GM19397 (cell line): ENCODE results near the gene OR2L13.
"Not testable (repeated sequence)": the region's sequence is repeated elsewhere in the genome, so short reads cannot be mapped to it uniquely, and the experiment has no call there.

Source experiments
- ATAC-seq: cut with Tn5 transposase; IDR thresholded peaks from one replicate; pipeline ENCODE4 v1.9.1; 2021; ENCODE audit warnings: mild to moderate bottlenecking, moderate library complexity; ENCODE audit not compliant: unreplicated experiment

Gene OR2L13

GRCh38 chr1:248094884-248095283 lies at the start of gene OR2L13:
OR2L13 (plus strand) TSS chr1:248095184; CDS start chr1:248099376, 4,192 bp downstream.
- no peak for ATAC-seq

GRCh38 chr1:248045209-248045608 lies 49.8 kb upstream of the OR2L13 start:
- no peak for ATAC-seq

- ATAC-seq: no peak
Measured at GRCh38 chr1:248046536-248046935, 48.4 kb upstream of the OR2L13 start, which contains the start of gene OR2L3. OR2L3 (plus strand) TSS chr1:248046836; CDS start chr1:248060682, 13,846 bp downstream.

- no peak for ATAC-seq
Measured at GRCh38 chr1:248047008-248047407, 48.0 kb upstream of the OR2L13 start.

GRCh38 chr1:248054671-248055070 lies 40.3 kb upstream of the OR2L13 start:
- ATAC-seq: no peak

GRCh38 chr1:248055261-248055660 lies 39.7 kb upstream of the OR2L13 start:
- no peak for ATAC-seq

- ATAC-seq: no peak
Measured at GRCh38 chr1:248065071-248065470, 29.9 kb upstream of the OR2L13 start.

GRCh38 chr1:248065604-248066003 lies 29.4 kb upstream of the OR2L13 start:
- no peak for ATAC-seq

GRCh38 chr1:248083864-248084263 lies 11.1 kb upstream of the OR2L13 start:
- ATAC-seq: not testable (repeated sequence)

GRCh38 chr1:248098529-248098928 lies 3.5 kb downstream of the OR2L13 start:
- ATAC-seq: no peak

- no peak for ATAC-seq
Measured at GRCh38 chr1:248102847-248103246, 7.9 kb downstream of the OR2L13 start.

- ATAC-seq: no peak
Measured at GRCh38 chr1:248111157-248111556, 16.2 kb downstream of the OR2L13 start.

- ATAC-seq: no peak
Measured at GRCh38 chr1:248114890-248115289, 19.9 kb downstream of the OR2L13 start.

GRCh38 chr1:248127653-248128052 lies 32.7 kb downstream of the OR2L13 start:
- ATAC-seq: no peak

- ATAC-seq: no peak
Measured at GRCh38 chr1:248136811-248137210, 41.8 kb downstream of the OR2L13 start.

GRCh38 chr1:248140846-248141245 lies 45.9 kb downstream of the OR2L13 start:
- ATAC-seq: no peak

- no peak for ATAC-seq
Measured at GRCh38 chr1:248143311-248143710, 48.3 kb downstream of the OR2L13 start.

GRCh38 chr1:248144513-248145198 lies 49.7 kb downstream of the OR2L13 start, which contains the start of gene OR2M5:
OR2M5 (plus strand) TSS chr1:248145148; CDS start chr1:248145148, 0 bp downstream.
- no peak for ATAC-seq
